HepG2 (cell line): ENCODE data around the gene FYTTD1. TPM values are rescaled to one million over a fixed set of nuclear protein-coding genes. Genes with fewer than 3 reads are reported as not detected.

Source experiments
- ATAC-seq: fragments of 200-7000 bp; cut with Tn5 transposase; 3 replicates; pipeline ENCODE4 v1.9.1; 2020; ENCODE audit warnings: mild to moderate bottlenecking, moderate library complexity
- BruUV-seq: library from RNA; stranded (reverse); fragments of 400-500 nt; replicated peaks from 2 replicates; lab custom pipeline; 2021; lab: Mats Ljungman, UMichigan
- CTCF ChIA-PET: fragments of 300-600 bp; formaldehyde crosslinking; extraction: SDS; loops from one replicate; lab custom pipeline; 2021; ENCODE audit warnings: low total read pairs, inconsistent platforms, low intra/inter-chr PET ratio; lab: Yijun Ruan, JAX
- POLR2A ChIA-PET: fragments of 350-600 bp; sonication (Branson Sonifier 250); formaldehyde crosslinking; loops from one replicate; lab custom pipeline; 2020; ENCODE audit warnings: antibody characterized with exemption, inconsistent platforms; lab: Yijun Ruan, JAX
- DNase-seq: peaks from one replicate; pipeline ENCODE4 v3.0.0-alpha.2; 2015; ENCODE audit warnings: low spot score
- FAIRE-seq: peaks from 3 replicates; lab custom pipeline; 2011; peaks lifted over from hg19 to GRCh38; lab: Jason Lieb, UNC
- H2AFZ ChIP-seq: one replicate; pipeline ENCODE4 v1.6.1; 2011; ENCODE audit warnings: low read length, inconsistent platforms
- H3K27ac ChIP-seq: fragments of 300-600 bp; 3 replicates; pipeline ENCODE4 v1.8.0; 2011; ENCODE audit warnings: mixed run types, mild to moderate bottlenecking, mixed read lengths, low read length, inconsistent platforms; ENCODE audit not compliant: insufficient read depth; ENCODE audit errors: extremely low read length
- H3K27me3 ChIP-seq, 2 experiments: fragments of 200-600 bp in 1 of 2; 2 replicates in 1 of 2; 3 replicates in 1 of 2; pipeline versions ENCODE4 v1.6.0 to v1.8.0; 2011; ENCODE audit warnings: low read length in 2 of 2, mild to moderate bottlenecking in 2 of 2, moderate library complexity in 2 of 2, inconsistent platforms in 1 of 2; ENCODE audit not compliant: insufficient read depth in 2 of 2, control insufficient read depth in 1 of 2
- H3K36me3 ChIP-seq, 2 experiments: fragments of 200-600 bp in 1 of 2; replicated peaks in 1 of 2; 2 replicates in 1 of 2; 3 replicates in 1 of 2; pipeline versions ENCODE4 v1.5.1 to v1.8.0; 2011; ENCODE audit warnings: low read length in 2 of 2, inconsistent platforms in 1 of 2; ENCODE audit not compliant: insufficient read depth in 2 of 2, control insufficient read depth in 1 of 2
- H3K4me1 ChIP-seq: 2 replicates; pipeline ENCODE4 v1.5.1; 2012; ENCODE audit warnings: low read length, inconsistent platforms; ENCODE audit not compliant: insufficient read depth
- H3K4me2 ChIP-seq: 2 replicates; pipeline ENCODE4 v1.6.0; 2011; ENCODE audit warnings: low read depth, low read length, inconsistent platforms
- H3K4me3 ChIP-seq, 3 experiments: fragments of 200-600 bp in 1 of 3; sonication (generic), shearing (Covaris generic) in 1 of 3; replicated peaks in 1 of 3; 2 replicates each; pipeline ENCODE4 v1.5.1; 2011 to 2016; ENCODE audit warnings: low read length in 3 of 3, inconsistent platforms in 2 of 3, low read depth in 2 of 3, mild to moderate bottlenecking in 2 of 3, control low read depth in 1 of 3, mixed read lengths in 1 of 3; ENCODE audit not compliant: insufficient read depth in 1 of 3
- H3K79me2 ChIP-seq: one replicate; pipeline ENCODE4 v1.6.1; 2011; ENCODE audit warnings: low read length, inconsistent platforms; ENCODE audit not compliant: insufficient read depth
- H3K9ac ChIP-seq: 2 replicates; pipeline ENCODE4 v1.6.0; 2011; ENCODE audit warnings: mild to moderate bottlenecking, low read depth, low read length, inconsistent platforms; ENCODE audit not compliant: insufficient read depth
- H3K9me3 ChIP-seq: 2 replicates; pipeline ENCODE4 v1.5.1; 2012; ENCODE audit warnings: mild to moderate bottlenecking, low read length
- H4K20me1 ChIP-seq: 2 replicates; pipeline ENCODE4 v1.6.0; 2011; ENCODE audit warnings: inconsistent platforms, mild to moderate bottlenecking, low read length, moderate library complexity; ENCODE audit not compliant: insufficient read depth
- ARID2 ChIP-seq: sonication (generic); formaldehyde crosslinking; IDR thresholded peaks from 2 replicates; pipeline ENCODE4 v1.8.1; 2022; ENCODE audit warnings: mild to moderate bottlenecking, missing genetic modification reagents, borderline replicate concordance
- DR1 ChIP-seq: sonication (generic); formaldehyde crosslinking; IDR thresholded peaks from 2 replicates; pipeline ENCODE4 v1.8.0; 2021; ENCODE audit warnings: mild to moderate bottlenecking, missing genetic modification reagents, inconsistent platforms
- FOXO1 ChIP-seq: sonication (generic); formaldehyde crosslinking; IDR thresholded peaks from 2 replicates; pipeline ENCODE4 v1.4.0; 2020; ENCODE audit warnings: missing genetic modification reagents
- KAT8 ChIP-seq: IDR thresholded peaks from 2 replicates; pipeline ENCODE4 v1.6.1; 2016; ENCODE audit warnings: missing genetic modification reagents, missing compliant biosample characterization
- MBD4 ChIP-seq: IDR thresholded peaks from 2 replicates; pipeline ENCODE4 v1.6.1; 2012; ENCODE audit warnings: low read length, inconsistent platforms, borderline replicate concordance
- MED13 ChIP-seq: sonication (generic); formaldehyde crosslinking; IDR thresholded peaks from 2 replicates; pipeline ENCODE4 v1.5.0; 2020; ENCODE audit warnings: missing genetic modification reagents
- MXI1 ChIP-seq: IDR thresholded peaks from 3 replicates; pipeline ENCODE4 v1.6.1; 2012; ENCODE audit warnings: low read depth, low read length, inconsistent platforms, borderline replicate concordance
- SIX1 ChIP-seq: sonication (generic); formaldehyde crosslinking; IDR thresholded peaks from 2 replicates; pipeline ENCODE4 v1.4.0; 2020; ENCODE audit warnings: missing genetic modification reagents, borderline replicate concordance
- SMAD9 ChIP-seq: sonication (generic); formaldehyde crosslinking; IDR thresholded peaks from 2 replicates; pipeline ENCODE4 v1.5.1; 2020; ENCODE audit warnings: mild to moderate bottlenecking, missing genetic modification reagents
- TCF7L2 ChIP-seq: IDR thresholded peaks from 2 replicates; pipeline ENCODE4 v1.6.1; 2011; ENCODE audit warnings: mild to moderate bottlenecking, low read depth, low read length, moderate library complexity
- TEAD2 ChIP-seq: sonication (generic); formaldehyde crosslinking; IDR thresholded peaks from 2 replicates; pipeline ENCODE4 v1.9.0; 2021; ENCODE audit warnings: missing genetic modification reagents
- TERF1 ChIP-seq: sonication (generic); formaldehyde crosslinking; IDR thresholded peaks from 2 replicates; pipeline ENCODE4 v1.8.0; 2022; ENCODE audit warnings: mild to moderate bottlenecking, missing genetic modification reagents, moderate library complexity
- XRCC5 ChIP-seq: fragments of 200-400 bp; formaldehyde crosslinking; optimal IDR thresholded peaks from 2 replicates; pipeline ENCODE3; 2017; ENCODE audit warnings: mild to moderate bottlenecking, low read length
- ZNF280D ChIP-seq: sonication (generic); formaldehyde crosslinking; IDR thresholded peaks from 2 replicates; pipeline ENCODE4 v1.5.1; 2020; ENCODE audit warnings: mild to moderate bottlenecking, missing genetic modification reagents
- ZNF383 ChIP-seq: sonication (generic); formaldehyde crosslinking; IDR thresholded peaks from 2 replicates; pipeline ENCODE4 v1.4.0; 2020; ENCODE audit warnings: missing genetic modification reagents, mild to moderate bottlenecking, borderline replicate concordance
- ZNF501 ChIP-seq: sonication (generic); formaldehyde crosslinking; IDR thresholded peaks from 2 replicates; pipeline ENCODE4 v1.5.1; 2020; ENCODE audit warnings: mild to moderate bottlenecking, moderate library complexity, missing genetic modification reagents
- ZNF558 ChIP-seq: sonication (generic); formaldehyde crosslinking; IDR thresholded peaks from 2 replicates; pipeline ENCODE4 v1.9.0; 2022; ENCODE audit warnings: mild to moderate bottlenecking, missing genetic modification reagents, borderline replicate concordance
- ZNF704 ChIP-seq: sonication (generic); formaldehyde crosslinking; IDR thresholded peaks from 2 replicates; pipeline ENCODE4 v1.8.1; 2023; ENCODE audit warnings: mild to moderate bottlenecking, inconsistent platforms, moderate library complexity, missing genetic modification reagents, borderline replicate concordance
- ZNF709 ChIP-seq: sonication (generic); formaldehyde crosslinking; IDR thresholded peaks from 2 replicates; pipeline ENCODE4 v1.5.0; 2020; ENCODE audit warnings: mild to moderate bottlenecking, missing genetic modification reagents
- WGBS: methylation state at CpG from one replicate; pipeline ENCODE4 v1.1.6; 2017; ENCODE audit warnings: low lambda C conversion rate; 5-methylcytosine and 5-hydroxymethylcytosine counted together
- in situ Hi-C: cut with HindIII; loops from 2 replicates; pipeline ENCODE4 v1.10.0; 2017; ENCODE audit warnings: low pct_unique_long_range_greater_than_20kb; ENCODE audit not compliant: extremely low pct_ligation_motif_present
- intact Hi-C: fragments of 100-400 bp; cut with micrococcal nuclease; formaldehyde crosslinking; loops from one replicate; pipeline ENCODE4 v1.10.0; 2022; ENCODE audit not compliant: unreplicated experiment
- polyA plus RNA-seq, 8 experiments: library from polyadenylated mRNA; depleted of rRNA in 3 of 8; stranded (reverse) in 7 of 8; unstranded in 1 of 8; fragments of >200 nt; fragmentation: Illumina TruSeq in 4 of 8; extraction: Trizol in 4 of 8; gene quantifications; 2 replicates each; pipeline versions ENCODE4 v1.2.1 to v1.2.3, GENCODE V29; 2011 to 2016; ENCODE audit warnings: low read depth in 4 of 8, missing spikeins in 1 of 8, mixed read lengths in 1 of 8; ENCODE audit not compliant: insufficient read depth in 1 of 8
- total RNA-seq, 5 experiments: library from RNA; depleted of rRNA; stranded (reverse); fragments of >200 nt; fragmentation: Illumina TruSeq; extraction: Trizol; gene quantifications; 2 replicates each; pipeline ENCODE4 v1.2.3, GENCODE V29; 2016; ENCODE audit warnings: low read depth in 1 of 5

The FYTTD1 gene
- total and polyA plus RNA-seq, 2 of the 13 experiments (the other 11 are each of a cell fraction or from before 2014, with no cell fraction given) = 6.5 to 28.8 TPM

GRCh38 chr3:197791113-197791891 lies 41.6 kb downstream of the FYTTD1 start, which contains the start of gene LRCH3:
LRCH3 (plus strand) TSS chr3:197791254; CDS start chr3:197791279, 25 bp downstream.
- peak within 1 kb of the TSS; percentile 85 for H3K4me2 ChIP-seq
- ChIA-PET CTCF (no interaction called here), POLR2A (interaction anchor here (0.7 to 1.7 kb wide), 4 partner anchors 29 to 201 kb away, joined by 3 to 15 read pairs (median 4); no protein-coding TSS in a partner anchor)
- peaks cover 52% of the 10 kb centered on the region for H3K4me1 ChIP-seq
- ATAC-seq (peak; percentile 86), FAIRE-seq (no peak), DNase-seq (peak; percentile 56)
- H3K9ac ChIP-seq = peak within 1 kb of the TSS; percentile 97
- no peaks in the 10 kb centered on the region; a peak in 1 of 5 replicates for H3K27me3 ChIP-seq
- H3K79me2 ChIP-seq = peaks cover 46% of the 10 kb centered on the region
- H2AFZ ChIP-seq = no peak within 1 kb of the TSS
- peaks cover 13% of the 10 kb centered on the region; the same call in 1 of the 2 replicates for H4K20me1 ChIP-seq
- intact Hi-C loops (loop anchor here (5.0 kb wide), 1 partner anchor 39 kb away; no protein-coding TSS in a partner anchor), in situ Hi-C loops (no loop called here)
- H3K9me3 ChIP-seq = no peaks in the 10 kb centered on the region
- no peaks in the 10 kb centered on the region; a peak in 1 of 5 replicates for H3K36me3 ChIP-seq
- peak within 1 kb of the TSS; percentile 92 to 100 (median 96) for H3K4me3 ChIP-seq
- H3K27ac ChIP-seq = peak within 1 kb of the TSS; percentile 93
- no TSS peak for BruUV-seq
- 2% methylated on average over 15 of the region's 83 CpGs for WGBS
- no peak for TF ChIP-seq MED13 (CRISPR knock-in tag)
- TF ChIP-seq KAT8 = peak; percentile 90
- no peak for TF ChIP-seq MBD4
- TF ChIP-seq ZNF501 (CRISPR knock-in tag) = peak; percentile 84; the same call in 1 of the 2 replicates
- peak; percentile 21 for TF ChIP-seq XRCC5
- TF ChIP-seq DR1 (CRISPR knock-in tag) = peak; percentile 54; the same call in 1 of the 2 replicates
- TF ChIP-seq SIX1 = no peak
- TF ChIP-seq ARID2 (CRISPR knock-in tag) = 0 out of 2 replicates have a peak, but pooled peaks have one; percentile 20
- no peak for TF ChIP-seq ZNF558 (CRISPR knock-in tag)
- TF ChIP-seq ZNF704 (CRISPR knock-in tag) = 0 out of 2 replicates have a peak, but pooled peaks have one; percentile 50
- TF ChIP-seq ZNF383 (CRISPR knock-in tag) = peak; percentile 74; the same call in 1 of the 2 replicates
- no peak for TF ChIP-seq TCF7L2
- no peak for TF ChIP-seq TEAD2 (CRISPR knock-in tag)
- TF ChIP-seq FOXO1 (CRISPR knock-in tag) = peak; percentile 75
- peak; percentile 80; the same call in 1 of the 2 replicates for TF ChIP-seq ZNF709 (CRISPR knock-in tag)
- peak; percentile 88; the same call in 1 of the 2 replicates for TF ChIP-seq SMAD9
- TF ChIP-seq TERF1 (CRISPR knock-in tag) = no peak
- peak; percentile 19; the same call in 1 of the 2 replicates for TF ChIP-seq ZNF280D
- TF ChIP-seq MXI1 = peak; percentile 12; the same call in 1 of the 3 replicates
